ENCODE results near the gene ITPKB. TPM values are rescaled to one million over a fixed set of nuclear protein-coding genes. Genes with fewer than 3 reads are reported as not detected.

Gene ITPKB
- total RNA-seq, 1 donor from 2014 or later, result 36.9 TPM

DNA sequence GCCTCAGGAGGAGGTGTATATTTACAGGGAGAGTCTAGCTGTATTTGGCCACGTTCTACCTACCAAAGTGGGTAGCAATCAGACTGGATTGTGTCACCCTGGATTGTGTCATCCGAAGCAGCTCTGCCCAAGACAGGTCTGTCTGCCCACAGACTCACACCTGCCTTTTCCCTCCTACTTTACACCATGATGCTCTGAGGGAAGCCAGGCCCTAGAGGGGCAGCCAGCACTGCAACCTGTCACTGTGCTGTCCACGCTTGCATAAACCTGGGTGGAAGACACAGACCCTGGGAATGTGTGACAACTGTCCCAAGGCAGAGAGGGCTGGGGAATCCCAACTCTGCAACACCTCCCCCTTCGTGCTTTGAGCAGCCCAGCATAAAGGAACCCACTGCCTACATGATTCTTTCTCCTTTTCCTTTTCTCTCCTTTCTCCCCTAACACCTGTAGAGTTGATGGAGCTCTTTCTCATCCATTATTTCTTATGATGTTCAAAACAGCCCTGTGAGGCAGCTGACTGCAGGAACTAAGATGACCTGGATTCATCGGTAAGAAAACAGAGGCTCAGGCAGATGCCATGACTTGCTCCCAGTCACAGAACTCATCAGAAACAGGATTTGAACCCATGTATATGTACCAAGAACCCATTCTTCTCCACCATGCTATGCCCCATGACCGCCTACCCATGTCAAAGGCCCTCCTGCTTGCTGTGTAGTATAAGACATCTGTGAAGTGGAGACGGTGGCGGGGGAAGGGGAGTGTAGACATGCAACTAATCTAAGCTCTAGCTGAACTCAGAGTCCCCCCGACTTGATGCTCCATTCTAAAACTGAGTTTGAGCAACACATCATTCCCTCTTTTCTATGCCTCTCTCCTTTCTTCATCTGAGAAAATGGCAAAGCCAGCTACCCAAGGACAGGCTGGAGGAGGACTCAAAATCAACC lies 55.9 kb downstream of the ITPKB start:
- DNase-seq, result no peak

DNA sequence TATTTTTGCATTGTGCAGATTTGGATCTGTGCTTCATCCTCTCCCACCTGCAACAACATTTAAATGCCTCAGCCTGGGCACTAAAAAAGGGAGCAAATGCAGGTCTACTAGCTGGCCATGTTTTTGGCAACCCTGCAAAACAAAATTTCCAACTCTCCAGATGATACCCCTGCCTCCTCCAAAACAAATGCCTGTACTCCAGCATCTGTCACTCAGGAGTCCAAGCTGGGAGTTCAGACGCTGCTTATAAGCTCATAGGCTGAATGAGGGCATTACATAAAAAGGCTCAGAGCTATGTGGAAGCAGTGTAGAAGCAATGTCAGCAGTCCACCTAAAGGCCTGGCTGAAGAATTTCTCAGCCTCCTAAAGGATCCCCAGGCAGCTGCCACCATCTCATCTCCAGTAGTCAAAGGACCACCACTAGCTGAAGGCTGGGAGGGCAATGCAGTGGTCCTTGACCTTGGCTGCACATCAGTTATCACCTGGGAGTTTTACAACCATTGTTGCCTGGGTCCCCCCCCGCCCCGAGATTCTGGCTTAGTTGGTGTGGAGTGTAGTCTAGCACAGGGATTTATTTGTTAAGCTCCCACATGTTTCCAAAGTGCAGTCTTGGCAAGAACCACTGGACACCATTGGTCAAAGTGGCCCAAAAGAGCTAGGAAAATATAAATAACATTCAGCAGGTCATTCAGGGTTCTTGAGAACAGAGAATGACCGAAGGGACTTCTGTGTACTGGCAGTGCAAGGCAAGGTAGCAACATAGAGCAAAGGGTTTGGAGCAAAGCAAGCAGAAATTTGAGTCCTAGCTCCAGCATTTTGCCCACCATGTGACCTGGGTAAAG lies 57.2 kb downstream of the ITPKB start:
- DNase-seq, result no peak

GRCh38 chr1:226680653-226681052 lies 58.4 kb downstream of the ITPKB start:
- no peak for DNase-seq

DNA sequence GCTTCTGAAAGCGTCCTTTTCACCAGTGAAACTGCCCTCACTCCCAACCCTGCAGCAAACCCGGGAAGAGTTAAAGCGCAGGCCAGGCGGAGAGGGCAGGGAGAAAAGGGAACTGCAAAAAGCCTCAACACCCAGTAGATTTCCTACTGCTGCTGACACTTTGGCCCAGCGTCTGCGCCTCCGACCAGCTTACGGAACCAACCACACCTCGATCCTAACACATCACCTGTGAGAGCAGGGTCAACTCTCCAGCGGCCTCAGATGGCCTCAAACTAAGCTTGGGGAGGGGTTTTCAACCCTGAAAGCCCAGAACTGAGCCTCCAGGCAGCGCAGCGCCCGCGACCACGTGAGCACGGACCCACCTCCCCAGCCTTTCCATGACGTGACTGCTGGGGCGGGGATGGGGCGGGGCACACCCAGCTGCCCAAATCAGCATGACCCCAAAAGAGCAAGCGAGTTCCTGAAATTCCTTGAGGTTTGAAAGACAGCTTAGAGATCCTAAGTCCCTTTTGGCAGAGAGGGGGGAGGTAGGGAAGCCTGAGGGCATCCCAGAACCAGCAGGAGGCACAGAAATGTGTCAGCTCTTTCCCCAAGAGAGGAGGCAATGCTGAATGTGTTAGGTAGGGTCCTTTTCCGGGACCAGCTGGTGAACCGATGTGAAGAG lies 59.1 kb downstream of the ITPKB start:
- DNase-seq, result peak; percentile 60

GRCh38 chr1:226679262-226679661 lies 59.8 kb downstream of the ITPKB start:
- DNase-seq, result no peak

DNA sequence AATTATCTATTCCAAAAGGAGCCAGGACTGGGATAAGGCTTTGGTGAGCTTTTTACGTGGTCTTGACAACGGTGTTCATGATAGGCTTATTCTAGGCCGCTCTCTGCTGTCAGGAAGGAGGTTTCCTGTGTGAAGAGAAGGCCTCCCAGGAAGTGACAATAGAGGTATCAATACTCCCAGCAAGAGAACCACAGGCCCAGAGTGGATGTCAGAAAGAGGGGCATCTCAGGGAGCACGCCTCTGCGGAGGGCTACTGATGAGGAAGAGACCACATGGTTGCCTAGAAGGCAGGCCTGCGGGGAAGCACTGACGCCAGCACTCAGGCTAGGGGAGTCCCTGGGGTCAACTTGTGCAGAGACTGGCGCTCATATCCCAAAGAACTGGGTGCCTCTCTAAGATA lies 60.4 kb downstream of the ITPKB start:
- no peak for DNase-seq

- no peak for DNase-seq
Observed at GRCh38 chr1:226678251-226678650, 60.8 kb downstream of the ITPKB start.

GRCh38 chr1:226677027-226678020 lies 61.8 kb downstream of the ITPKB start:
- DNase-seq, result peak; percentile 57

- DNase-seq, result no peak
Observed at GRCh38 chr1:226676381-226676780, 62.7 kb downstream of the ITPKB start.

DNA sequence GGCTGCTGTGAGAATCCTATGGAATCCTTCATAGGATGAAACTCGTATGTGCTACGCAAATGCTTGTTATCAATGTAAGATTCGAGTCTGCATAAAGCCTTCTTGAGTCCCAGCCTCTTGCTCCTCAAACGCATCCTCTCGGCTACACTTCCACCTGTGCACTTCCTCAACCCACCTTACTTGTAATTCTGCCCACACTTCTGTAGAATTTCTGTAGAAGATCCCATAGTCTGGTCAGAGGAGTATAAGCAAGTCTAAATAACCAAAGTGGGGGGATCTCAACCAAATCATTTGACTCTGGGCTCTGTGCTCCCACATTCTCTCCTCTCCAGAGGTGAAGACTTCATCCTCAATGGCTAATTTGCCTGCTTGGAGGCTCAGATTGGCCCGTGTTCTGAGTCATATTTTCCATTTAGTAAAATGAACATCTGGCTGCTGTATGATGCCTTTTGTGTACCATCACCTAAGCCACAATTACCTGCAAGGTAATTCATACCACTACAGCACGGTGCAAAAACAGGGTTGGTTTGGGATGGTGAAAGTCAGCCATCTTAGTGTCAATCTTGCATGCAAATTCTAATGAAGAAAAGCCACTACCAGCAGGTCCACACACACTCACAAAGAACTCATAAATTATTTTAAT lies 63.2 kb downstream of the ITPKB start:
- no peak for DNase-seq

DNA sequence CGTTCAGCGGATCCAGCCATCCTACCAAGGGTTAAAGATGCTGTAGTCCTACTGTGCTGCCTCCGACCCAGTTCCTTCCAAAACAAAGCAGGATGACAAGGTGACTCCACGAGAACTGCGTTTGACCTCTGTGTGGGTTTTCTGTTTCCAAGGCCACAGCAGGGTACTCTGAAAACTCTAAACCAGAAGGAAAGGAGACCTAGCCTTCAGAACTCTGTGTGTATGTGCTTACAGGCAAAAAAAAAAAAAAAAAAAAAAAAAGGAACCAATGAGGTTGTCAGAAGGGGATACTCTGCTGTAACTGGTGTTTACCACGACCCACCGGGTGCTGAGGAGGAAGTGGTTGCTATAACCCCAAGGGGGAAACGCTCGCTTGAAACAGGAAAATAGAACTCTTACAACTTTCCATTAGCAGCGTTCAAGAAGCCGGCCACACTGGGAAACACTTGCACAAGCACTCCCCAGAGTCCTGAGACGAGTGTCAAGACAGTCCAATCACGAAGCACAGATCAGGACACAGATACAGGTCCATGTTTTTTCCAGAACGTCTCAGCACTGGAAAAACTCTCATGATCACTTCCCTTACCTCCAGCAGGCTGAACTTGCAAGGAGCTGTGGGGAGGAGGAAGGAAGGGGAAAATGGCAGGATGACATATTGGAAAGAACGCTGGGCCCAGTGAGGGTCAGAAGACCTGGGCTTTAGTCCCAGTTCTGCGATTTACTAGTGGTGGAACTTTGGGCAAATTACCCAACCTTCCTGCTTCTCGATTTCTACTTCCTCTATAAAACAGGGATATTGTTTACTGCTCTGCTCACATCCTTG lies 64.0 kb downstream of the ITPKB start:
- peak; percentile 56 for DNase-seq

- DNase-seq, result no peak
Observed at GRCh38 chr1:226672339-226672762, 66.7 kb downstream of the ITPKB start.

GRCh38 chr1:226671277-226671676 lies 67.8 kb downstream of the ITPKB start:
- no peak for DNase-seq

DNA sequence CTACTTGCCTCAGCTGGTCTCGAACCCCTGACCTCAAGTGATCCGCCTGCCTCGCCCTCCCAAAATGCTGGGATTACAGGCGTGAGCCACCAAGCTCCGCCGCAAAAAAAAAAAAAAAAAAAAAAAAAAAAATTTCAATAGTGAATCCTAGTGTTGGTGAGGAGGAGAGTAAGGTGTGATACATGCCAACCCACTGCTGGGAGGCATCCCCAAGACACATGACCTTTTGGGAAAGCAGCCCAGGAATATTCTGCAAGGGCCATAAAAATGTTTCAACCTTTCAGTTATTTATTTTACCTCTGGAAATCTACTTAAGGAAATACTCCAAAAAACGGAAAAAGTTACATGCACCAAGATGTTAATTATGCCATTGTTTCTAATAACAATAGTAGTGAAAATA lies 69.0 kb downstream of the ITPKB start:
- DNase-seq, result peak; percentile 45

GRCh38 chr1:226668173-226668560 lies 70.9 kb downstream of the ITPKB start:
- no peak for DNase-seq

GRCh38 chr1:226666692-226667091 lies 72.4 kb downstream of the ITPKB start:
- DNase-seq, result no peak

GRCh38 chr1:226666164-226666506 lies 72.9 kb downstream of the ITPKB start:
- no peak for DNase-seq

DNA sequence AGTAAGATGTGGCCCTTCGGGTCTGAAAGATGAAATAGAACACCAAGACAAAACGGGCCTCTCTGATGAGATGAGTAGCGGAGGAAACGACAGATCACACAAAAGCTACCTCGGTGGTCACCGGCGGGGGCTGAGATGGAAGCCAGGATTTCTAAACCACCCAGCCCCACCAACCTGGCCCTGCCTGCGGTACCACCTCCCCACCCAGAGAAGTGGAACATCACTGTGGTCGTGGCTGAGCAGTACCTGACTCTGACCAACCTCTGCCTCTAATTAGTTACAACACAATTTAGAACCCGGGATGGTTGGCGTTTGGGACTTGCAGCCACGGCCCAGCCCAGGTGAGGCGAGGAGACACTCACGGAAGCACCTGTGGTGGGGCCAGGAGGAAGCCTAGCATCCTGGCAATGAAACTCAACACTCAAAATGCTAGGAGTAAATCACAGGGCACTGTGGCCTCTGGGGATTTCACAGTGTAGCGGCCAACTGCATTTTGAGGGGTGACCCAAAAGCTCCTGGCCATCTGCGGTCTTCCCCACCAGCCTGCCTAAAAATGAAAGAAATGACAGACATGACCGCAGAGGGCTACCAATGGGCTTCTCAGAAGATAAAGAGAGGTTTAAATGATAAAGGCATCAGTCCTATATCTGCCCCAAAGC lies 73.4 kb downstream of the ITPKB start:
- no peak for DNase-seq

- peak; percentile 88 for DNase-seq
Observed at GRCh38 chr1:226664413-226665101, 74.5 kb downstream of the ITPKB start.

Measured in dermis blood vessel endothelial cell (primary cell).